H9 (cell line): ENCODE data around the gene CHADL. TPM values are rescaled to one million over a fixed set of nuclear protein-coding genes. Genes with fewer than 3 reads are reported as not detected.

Experiments
- DNase-seq: peaks from one replicate; pipeline ENCODE4 v3.0.0-alpha.2; 2017
- H2AFZ ChIP-seq: one replicate; pipeline ENCODE4 v1.6.1; 2013; ENCODE audit warnings: mild to moderate bottlenecking, low read length, control low read depth, moderate library complexity
- H2AK5ac ChIP-seq: 2 replicates; pipeline ENCODE4 v1.6.1; 2013; ENCODE audit warnings: low read length, control low read depth, mixed read lengths; ENCODE audit not compliant: insufficient read length
- H2BK120ac ChIP-seq: one replicate; pipeline ENCODE4 v1.6.1; 2013; ENCODE audit warnings: low read depth, mild to moderate bottlenecking, low read length, control low read depth, inconsistent platforms; ENCODE audit not compliant: poor library complexity, severe bottlenecking
- H2BK12ac ChIP-seq: 2 replicates; pipeline ENCODE4 v1.6.1; 2013; ENCODE audit warnings: low read length, control low read depth, mixed read lengths, low read depth; ENCODE audit not compliant: insufficient read length
- H2BK15ac ChIP-seq: 2 replicates; pipeline ENCODE4 v1.6.1; 2013; ENCODE audit warnings: low read depth, low read length, control low read depth
- H2BK20ac ChIP-seq: one replicate; pipeline ENCODE4 v1.6.1; 2013; ENCODE audit warnings: low read depth, mild to moderate bottlenecking, low read length, control low read depth, inconsistent platforms; ENCODE audit not compliant: poor library complexity, severe bottlenecking
- H2BK5ac ChIP-seq: 2 replicates; pipeline ENCODE4 v1.6.1; 2013; ENCODE audit warnings: low read length, control low read depth, mixed read lengths; ENCODE audit not compliant: insufficient read length
- H3K14ac ChIP-seq: 2 replicates; pipeline ENCODE4 v1.6.1; 2013; ENCODE audit warnings: low read length, control low read depth; ENCODE audit not compliant: insufficient read depth
- H3K18ac ChIP-seq: 2 replicates; pipeline ENCODE4 v1.6.1; 2013; ENCODE audit warnings: low read depth, mild to moderate bottlenecking, mixed read lengths, low read length, control low read depth; ENCODE audit not compliant: insufficient read length
- H3K23ac ChIP-seq: 2 replicates; pipeline ENCODE4 v1.6.1; 2013; ENCODE audit warnings: low read length, control low read depth, mixed read lengths, low read depth; ENCODE audit not compliant: insufficient read length
- H3K23me2 ChIP-seq: 2 replicates; pipeline ENCODE4 v1.6.1; 2013; ENCODE audit warnings: low read depth, mild to moderate bottlenecking, mixed read lengths, low read length, control low read depth; ENCODE audit not compliant: insufficient read length, poor library complexity, severe bottlenecking
- H3K27ac ChIP-seq: 2 replicates; pipeline ENCODE4 v1.5.1; 2013; ENCODE audit warnings: low read length, control low read depth, mixed read lengths, low read depth; ENCODE audit not compliant: insufficient read length
- H3K27me3 ChIP-seq: 2 replicates; pipeline ENCODE4 v1.6.1; 2013; ENCODE audit warnings: low read length, control low read depth, inconsistent platforms; ENCODE audit not compliant: insufficient read depth
- H3K4ac ChIP-seq: 2 replicates; pipeline ENCODE4 v1.6.1; 2013; ENCODE audit warnings: low read depth, mild to moderate bottlenecking, control low read depth, inconsistent platforms, low read length, moderate library complexity
- H3K4me1 ChIP-seq: 2 replicates; pipeline ENCODE4 v1.6.1; 2013; ENCODE audit warnings: low read length, control low read depth, inconsistent platforms; ENCODE audit not compliant: insufficient read depth
- H3K4me2 ChIP-seq: 2 replicates; pipeline ENCODE4 v1.6.1; 2013; ENCODE audit warnings: low read length, control low read depth, mixed read lengths; ENCODE audit not compliant: insufficient read length, insufficient read depth
- H3K56ac ChIP-seq: 2 replicates; pipeline ENCODE4 v1.6.1; 2013; ENCODE audit warnings: low read depth, mild to moderate bottlenecking, mixed read lengths, low read length, control low read depth; ENCODE audit not compliant: insufficient read length
- H3K79me1 ChIP-seq: 2 replicates; pipeline ENCODE4 v1.6.1; 2013; ENCODE audit warnings: low read depth, mild to moderate bottlenecking, moderate library complexity, low read length, control low read depth, inconsistent platforms; ENCODE audit not compliant: insufficient read depth, poor library complexity, severe bottlenecking
- H3K79me2 ChIP-seq: 2 replicates; pipeline ENCODE4 v1.6.1; 2013; ENCODE audit warnings: low read length, control low read depth, inconsistent platforms; ENCODE audit not compliant: insufficient read depth
- H3K9ac ChIP-seq: 2 replicates; pipeline ENCODE4 v1.6.1; 2013; ENCODE audit warnings: low read length, control low read depth, mixed read lengths; ENCODE audit not compliant: insufficient read length; ENCODE audit errors: extremely low read depth
- H3K9me3 ChIP-seq: one replicate; pipeline ENCODE4 v1.6.1; 2013; ENCODE audit warnings: low read depth, low read length, inconsistent platforms; ENCODE audit not compliant: control insufficient read depth
- H3T11ph ChIP-seq: one replicate; pipeline ENCODE4 v1.6.1; 2013; ENCODE audit warnings: mild to moderate bottlenecking, low read length, control low read depth, inconsistent platforms
- H4K20me1 ChIP-seq: one replicate; pipeline ENCODE4 v1.6.1; 2013; ENCODE audit not compliant: control insufficient read depth, insufficient read length, insufficient read depth
- H4K5ac ChIP-seq: 2 replicates; pipeline ENCODE4 v1.6.1; 2013; ENCODE audit warnings: low read depth, mild to moderate bottlenecking, mixed read lengths, low read length, control low read depth; ENCODE audit not compliant: insufficient read length
- H4K8ac ChIP-seq: replicated peaks from 2 replicates; pipeline ENCODE4 v1.6.1; 2013; ENCODE audit warnings: low read length, control low read depth, mixed read lengths, low read depth; ENCODE audit not compliant: insufficient read length
- H4K91ac ChIP-seq: 2 replicates; pipeline ENCODE4 v1.6.1; 2013; ENCODE audit warnings: low read depth, mild to moderate bottlenecking, moderate library complexity, mixed read lengths, low read length, control low read depth; ENCODE audit not compliant: insufficient read length
- H3K27ac Mint-ChIP-seq, 3 experiments: 2 replicates in 2 of 3; 3 replicates in 1 of 3; pipeline ENCODE4 v1.8.0; 2020 to 2021; ENCODE audit warnings: mixed read lengths in 3 of 3, mild to moderate bottlenecking in 1 of 3, moderate library complexity in 1 of 3
- H3K27me3 Mint-ChIP-seq: 2 replicates; pipeline ENCODE4 v1.8.0; 2021; ENCODE audit warnings: low read depth, mild to moderate bottlenecking, moderate library complexity, mixed read lengths
- H3K36me3 Mint-ChIP-seq, 3 experiments: 2 replicates in 2 of 3; 3 replicates in 1 of 3; pipeline ENCODE4 v1.8.0; 2020 to 2021; ENCODE audit warnings: low read depth in 3 of 3, mixed read lengths in 3 of 3; ENCODE audit not compliant: insufficient read depth in 1 of 3
- H3K4me1 Mint-ChIP-seq, 2 experiments: 2 replicates each; pipeline ENCODE4 v1.8.0; 2020; ENCODE audit warnings: mixed read lengths in 2 of 2
- H3K4me3 Mint-ChIP-seq, 2 experiments: 2 replicates in 1 of 2; 3 replicates in 1 of 2; pipeline ENCODE4 v1.8.0; 2020 to 2021; ENCODE audit warnings: mild to moderate bottlenecking in 2 of 2, mixed read lengths in 2 of 2, moderate library complexity in 1 of 2
- H3K9me3 Mint-ChIP-seq, 2 experiments: 2 replicates in 1 of 2; 3 replicates in 1 of 2; pipeline ENCODE4 v1.8.0; 2020; ENCODE audit warnings: mild to moderate bottlenecking in 2 of 2, mixed read lengths in 2 of 2, moderate library complexity in 1 of 2
- WGBS: extraction: QIAGEN DNeasy Blood & Tissue Kit; methylation state at CpG from one replicate; pipeline ENCODE4 v1.1.7; 2013; ENCODE audit warnings: missing lambda C conversion rate, low lambda C conversion rate, mixed read lengths; ENCODE audit not compliant: insufficient read length; ENCODE audit errors: extremely low coverage; 5-methylcytosine and 5-hydroxymethylcytosine counted together
- total RNA-seq: library from RNA; stranded (reverse); gene quantifications from 2 replicates; pipeline ENCODE4 v1.2.1, GENCODE V29; 2021
- TF ChIP-seq, protein P1 (sequence below): fragments of 200-600 bp; sonication (generic); conservative IDR thresholded peaks from 3 replicates; pipeline ENCODE4 v1.8.0; 2021; ENCODE audit warnings: antibody characterized with exemption, mild to moderate bottlenecking

CHADL gene
- total RNA-seq, 1 experiment from 2014 or later = 1.6 TPM

DNA sequence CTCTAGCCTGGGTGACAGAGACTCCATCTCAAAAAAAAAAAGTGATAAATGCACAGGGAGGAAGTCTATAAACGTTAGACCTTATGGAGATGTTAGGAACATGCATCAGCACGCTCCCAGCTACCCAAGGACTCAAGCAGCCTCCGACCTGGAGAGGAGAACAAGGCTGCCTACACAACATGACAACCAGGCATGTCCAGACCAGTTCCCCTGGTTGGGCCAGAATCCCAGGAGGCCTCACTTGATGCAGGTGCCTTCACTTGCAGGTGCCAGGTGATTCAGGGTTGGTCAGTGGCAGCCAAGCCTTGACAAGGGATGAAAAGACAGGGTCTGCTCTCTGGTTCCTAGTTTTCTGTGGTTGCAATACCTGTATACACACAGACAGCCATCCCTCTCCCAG lies 39.3 kb upstream of the CHADL start:
- H3K18ac ChIP-seq = no peak overlapping the region
- no peak overlapping the region for H3K4me2 ChIP-seq
- H2AFZ ChIP-seq = no peak overlapping the region
- no CpG with 5 or more reads among the region's 3 CpGs for WGBS
- peaks cover 2% of the 10 kb centered on the region for H3K23me2 ChIP-seq
- no peak overlapping the region for H3K14ac ChIP-seq
- H3K27ac ChIP-seq = no peak overlapping the region
- H3K4me1 ChIP-seq = no peaks in the 10 kb centered on the region
- DNase-seq = no peak
- H3K9ac ChIP-seq = no peak overlapping the region
- no peak overlapping the region for H2BK120ac ChIP-seq
- no peak overlapping the region for H2BK15ac ChIP-seq
- H4K8ac ChIP-seq = no peak overlapping the region
- no peak overlapping the region for H3K23ac ChIP-seq
- peak overlapping the region; percentile 26 for H2BK5ac ChIP-seq
- no peak overlapping the region for H3K4me3 Mint-ChIP-seq
- no peaks in the 10 kb centered on the region for H3K27me3 Mint-ChIP-seq
- no peaks in the 10 kb centered on the region for H4K20me1 ChIP-seq
- H3K79me1 ChIP-seq = peaks cover 16% of the 10 kb centered on the region
- TF ChIP-seq, protein P1, sequence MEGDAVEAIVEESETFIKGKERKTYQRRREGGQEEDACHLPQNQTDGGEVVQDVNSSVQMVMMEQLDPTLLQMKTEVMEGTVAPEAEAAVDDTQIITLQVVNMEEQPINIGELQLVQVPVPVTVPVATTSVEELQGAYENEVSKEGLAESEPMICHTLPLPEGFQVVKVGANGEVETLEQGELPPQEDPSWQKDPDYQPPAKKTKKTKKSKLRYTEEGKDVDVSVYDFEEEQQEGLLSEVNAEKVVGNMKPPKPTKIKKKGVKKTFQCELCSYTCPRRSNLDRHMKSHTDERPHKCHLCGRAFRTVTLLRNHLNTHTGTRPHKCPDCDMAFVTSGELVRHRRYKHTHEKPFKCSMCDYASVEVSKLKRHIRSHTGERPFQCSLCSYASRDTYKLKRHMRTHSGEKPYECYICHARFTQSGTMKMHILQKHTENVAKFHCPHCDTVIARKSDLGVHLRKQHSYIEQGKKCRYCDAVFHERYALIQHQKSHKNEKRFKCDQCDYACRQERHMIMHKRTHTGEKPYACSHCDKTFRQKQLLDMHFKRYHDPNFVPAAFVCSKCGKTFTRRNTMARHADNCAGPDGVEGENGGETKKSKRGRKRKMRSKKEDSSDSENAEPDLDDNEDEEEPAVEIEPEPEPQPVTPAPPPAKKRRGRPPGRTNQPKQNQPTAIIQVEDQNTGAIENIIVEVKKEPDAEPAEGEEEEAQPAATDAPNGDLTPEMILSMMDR = no peak
- H3K4ac ChIP-seq = no peak overlapping the region
- no peak overlapping the region for H2BK20ac ChIP-seq
- peaks cover 15% of the 10 kb centered on the region; the same call in 1 of the 2 replicates for H3K79me2 ChIP-seq
- no peaks in the 10 kb centered on the region for H3K9me3 ChIP-seq
- peaks cover 45 to 80% (median 76%) of the 10 kb centered on the region in 3 experiments for H3K36me3 Mint-ChIP-seq
- no peak overlapping the region for H3T11ph ChIP-seq
- H4K91ac ChIP-seq = no peak overlapping the region
- H3K27ac Mint-ChIP-seq = peak overlapping the region in 2 of 3 experiments; percentile 36 to 70; a peak in 2 of 7 replicates
- H4K5ac ChIP-seq = no peak overlapping the region
- H3K56ac ChIP-seq = no peak overlapping the region
- peaks cover 6 to 10% of the 10 kb centered on the region in 2 experiments for H3K4me1 Mint-ChIP-seq
- no peak overlapping the region for H2AK5ac ChIP-seq
- no peak overlapping the region for H2BK12ac ChIP-seq
- no peaks in the 10 kb centered on the region for H3K27me3 ChIP-seq
- H3K9me3 Mint-ChIP-seq = peaks cover 0 to 2% of the 10 kb centered on the region in 2 experiments; a peak in 1 of 5 replicates
